Measurements from ENCODE around the gene FAF1. TPM values are rescaled to one million over a fixed set of nuclear protein-coding genes. Genes with fewer than 3 reads are reported as not detected.

Gene FAF1
- total and polyA plus RNA-seq, 9 of the 15 experiments (the other 6 are each of a cell fraction or from before 2014, with no cell fraction given) = 48.7 to 225 (median 118) TPM

DNA sequence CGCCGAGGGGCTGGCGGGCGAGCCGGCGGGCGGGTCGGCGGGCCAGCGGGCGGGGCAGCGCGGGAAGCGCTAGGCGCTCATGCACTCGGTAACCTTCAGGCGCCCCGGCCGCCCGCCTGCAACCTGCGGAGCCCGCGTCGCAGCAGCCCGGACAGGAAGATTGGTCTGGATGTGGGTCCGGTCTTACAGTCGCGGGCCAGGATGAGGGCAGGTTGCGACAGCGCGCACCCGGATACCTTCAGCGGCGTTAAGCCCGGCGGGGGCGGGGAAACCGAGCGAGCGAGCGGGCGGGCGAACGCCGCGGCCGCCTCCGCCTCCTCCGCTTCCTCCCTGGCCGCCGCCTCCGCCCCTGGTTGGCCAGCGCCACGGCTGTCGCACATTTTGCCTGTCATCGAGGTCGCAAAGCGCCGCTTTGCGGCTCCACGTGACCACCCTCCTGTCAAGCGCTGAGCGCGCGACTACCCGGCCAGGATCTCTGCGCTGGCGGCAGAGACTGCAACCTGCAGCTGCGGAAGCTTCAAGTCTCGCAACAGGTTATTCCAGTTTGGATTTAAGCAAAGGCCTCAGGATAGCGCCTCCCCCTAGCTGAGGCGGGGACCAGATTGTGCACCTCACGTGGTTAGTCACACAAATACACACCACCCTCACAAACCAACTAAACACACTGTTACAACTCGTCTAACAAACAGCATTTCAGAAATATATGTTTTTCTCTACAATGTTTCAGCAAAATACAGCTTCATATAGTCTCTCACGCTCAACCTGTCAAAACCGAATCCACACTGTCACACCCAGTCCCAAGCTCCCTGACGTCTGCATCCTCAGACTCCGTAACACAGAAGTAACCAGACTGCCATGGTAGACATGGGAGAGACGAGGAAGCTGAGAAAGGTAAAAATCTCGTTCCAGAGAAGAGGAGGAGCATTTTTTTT is at the start of gene FAF1 (continued):
- TF ChIP-seq NFE2 (IDR thresholded peaks at IDR 0.05; ENCODE audit: low read depth) (peak; percentile 84), LARP7 (IDR thresholded peaks at IDR 0.05) (no peak), ZNF217 (CRISPR knock-in tag; IDR thresholded peaks at IDR 0.05) (no peak), ETV5 (CRISPR knock-in tag; IDR thresholded peaks at IDR 0.05; ENCODE audit: low read depth) (no peak; the same call in none of the 2 replicates), CBX5 (IDR thresholded peaks at IDR 0.05; ENCODE audit: borderline replicate concordance, low read depth) (peak; percentile 61), TAF1 (IDR thresholded peaks at IDR 0.05; ENCODE audit: control insufficient read depth, extremely low read depth, insufficient read depth, low read length, severe bottlenecking) (peak; percentile 94), ZNF316 (IDR thresholded peaks at IDR 0.05) (peak; percentile 43; the same call in 1 of the 2 replicates), U2AF1 (optimal IDR thresholded peaks at IDR 0.05; ENCODE audit: low read depth, low read length) (peak; percentile 60), NONO (IDR thresholded peaks at IDR 0.05; ENCODE audit: low read depth in 2 of 2, low read length in 1 of 2) (peak; percentile 72 to 78), JUND (IDR thresholded peaks at IDR 0.05; ENCODE audit: borderline replicate concordance, low read depth, low read length) (peak; percentile 78), JUND (tag; IDR thresholded peaks at IDR 0.05; ENCODE audit: borderline replicate concordance, low read depth, low read length) (peak; percentile 47; the same call in 1 of the 3 replicates), NFYB (IDR thresholded peaks at IDR 0.05; ENCODE audit: extremely low read depth, insufficient read length) (peak; percentile 72), TBL1XR1 (IDR thresholded peaks at IDR 0.05; ENCODE audit: low read length in 2 of 2) (peak; percentile 24 to 86; a peak in 3 of 4 replicates)
- TF ChIP-seq, protein P1, sequence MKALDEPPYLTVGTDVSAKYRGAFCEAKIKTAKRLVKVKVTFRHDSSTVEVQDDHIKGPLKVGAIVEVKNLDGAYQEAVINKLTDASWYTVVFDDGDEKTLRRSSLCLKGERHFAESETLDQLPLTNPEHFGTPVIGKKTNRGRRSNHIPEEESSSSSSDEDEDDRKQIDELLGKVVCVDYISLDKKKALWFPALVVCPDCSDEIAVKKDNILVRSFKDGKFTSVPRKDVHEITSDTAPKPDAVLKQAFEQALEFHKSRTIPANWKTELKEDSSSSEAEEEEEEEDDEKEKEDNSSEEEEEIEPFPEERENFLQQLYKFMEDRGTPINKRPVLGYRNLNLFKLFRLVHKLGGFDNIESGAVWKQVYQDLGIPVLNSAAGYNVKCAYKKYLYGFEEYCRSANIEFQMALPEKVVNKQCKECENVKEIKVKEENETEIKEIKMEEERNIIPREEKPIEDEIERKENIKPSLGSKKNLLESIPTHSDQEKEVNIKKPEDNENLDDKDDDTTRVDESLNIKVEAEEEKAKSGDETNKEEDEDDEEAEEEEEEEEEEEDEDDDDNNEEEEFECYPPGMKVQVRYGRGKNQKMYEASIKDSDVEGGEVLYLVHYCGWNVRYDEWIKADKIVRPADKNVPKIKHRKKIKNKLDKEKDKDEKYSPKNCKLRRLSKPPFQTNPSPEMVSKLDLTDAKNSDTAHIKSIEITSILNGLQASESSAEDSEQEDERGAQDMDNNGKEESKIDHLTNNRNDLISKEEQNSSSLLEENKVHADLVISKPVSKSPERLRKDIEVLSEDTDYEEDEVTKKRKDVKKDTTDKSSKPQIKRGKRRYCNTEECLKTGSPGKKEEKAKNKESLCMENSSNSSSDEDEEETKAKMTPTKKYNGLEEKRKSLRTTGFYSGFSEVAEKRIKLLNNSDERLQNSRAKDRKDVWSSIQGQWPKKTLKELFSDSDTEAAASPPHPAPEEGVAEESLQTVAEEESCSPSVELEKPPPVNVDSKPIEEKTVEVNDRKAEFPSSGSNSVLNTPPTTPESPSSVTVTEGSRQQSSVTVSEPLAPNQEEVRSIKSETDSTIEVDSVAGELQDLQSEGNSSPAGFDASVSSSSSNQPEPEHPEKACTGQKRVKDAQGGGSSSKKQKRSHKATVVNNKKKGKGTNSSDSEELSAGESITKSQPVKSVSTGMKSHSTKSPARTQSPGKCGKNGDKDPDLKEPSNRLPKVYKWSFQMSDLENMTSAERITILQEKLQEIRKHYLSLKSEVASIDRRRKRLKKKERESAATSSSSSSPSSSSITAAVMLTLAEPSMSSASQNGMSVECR (CRISPR knock-in tag; IDR thresholded peaks at IDR 0.05) = peak; percentile 95; the same call in 1 of the 2 replicates
- TF ChIP-seq, protein P2, sequence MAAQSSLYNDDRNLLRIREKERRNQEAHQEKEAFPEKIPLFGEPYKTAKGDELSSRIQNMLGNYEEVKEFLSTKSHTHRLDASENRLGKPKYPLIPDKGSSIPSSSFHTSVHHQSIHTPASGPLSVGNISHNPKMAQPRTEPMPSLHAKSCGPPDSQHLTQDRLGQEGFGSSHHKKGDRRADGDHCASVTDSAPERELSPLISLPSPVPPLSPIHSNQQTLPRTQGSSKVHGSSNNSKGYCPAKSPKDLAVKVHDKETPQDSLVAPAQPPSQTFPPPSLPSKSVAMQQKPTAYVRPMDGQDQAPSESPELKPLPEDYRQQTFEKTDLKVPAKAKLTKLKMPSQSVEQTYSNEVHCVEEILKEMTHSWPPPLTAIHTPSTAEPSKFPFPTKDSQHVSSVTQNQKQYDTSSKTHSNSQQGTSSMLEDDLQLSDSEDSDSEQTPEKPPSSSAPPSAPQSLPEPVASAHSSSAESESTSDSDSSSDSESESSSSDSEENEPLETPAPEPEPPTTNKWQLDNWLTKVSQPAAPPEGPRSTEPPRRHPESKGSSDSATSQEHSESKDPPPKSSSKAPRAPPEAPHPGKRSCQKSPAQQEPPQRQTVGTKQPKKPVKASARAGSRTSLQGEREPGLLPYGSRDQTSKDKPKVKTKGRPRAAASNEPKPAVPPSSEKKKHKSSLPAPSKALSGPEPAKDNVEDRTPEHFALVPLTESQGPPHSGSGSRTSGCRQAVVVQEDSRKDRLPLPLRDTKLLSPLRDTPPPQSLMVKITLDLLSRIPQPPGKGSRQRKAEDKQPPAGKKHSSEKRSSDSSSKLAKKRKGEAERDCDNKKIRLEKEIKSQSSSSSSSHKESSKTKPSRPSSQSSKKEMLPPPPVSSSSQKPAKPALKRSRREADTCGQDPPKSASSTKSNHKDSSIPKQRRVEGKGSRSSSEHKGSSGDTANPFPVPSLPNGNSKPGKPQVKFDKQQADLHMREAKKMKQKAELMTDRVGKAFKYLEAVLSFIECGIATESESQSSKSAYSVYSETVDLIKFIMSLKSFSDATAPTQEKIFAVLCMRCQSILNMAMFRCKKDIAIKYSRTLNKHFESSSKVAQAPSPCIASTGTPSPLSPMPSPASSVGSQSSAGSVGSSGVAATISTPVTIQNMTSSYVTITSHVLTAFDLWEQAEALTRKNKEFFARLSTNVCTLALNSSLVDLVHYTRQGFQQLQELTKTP (IDR thresholded peaks at IDR 0.05; ENCODE audit: low read depth in 1 of 2, partially characterized antibody in 2 of 2) = peak; percentile 57 to 74
- TF ChIP-seq, protein P3, sequence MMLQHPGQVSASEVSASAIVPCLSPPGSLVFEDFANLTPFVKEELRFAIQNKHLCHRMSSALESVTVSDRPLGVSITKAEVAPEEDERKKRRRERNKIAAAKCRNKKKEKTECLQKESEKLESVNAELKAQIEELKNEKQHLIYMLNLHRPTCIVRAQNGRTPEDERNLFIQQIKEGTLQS (IDR thresholded peaks at IDR 0.05) = peak; percentile 43; the same call in 1 of the 2 replicates
- TF ChIP-seq, protein P3 (CRISPR knock-in tag; conservative IDR thresholded peaks at IDR 0.05) = peak; percentile 46; the same call in 1 of the 2 replicates

Measured in K562 (cell line).